ENCODE measurements around the gene FGF22.

The FGF22 gene

GRCh38 chr19:681029-682019 is 41.6 kb downstream of the FGF22 start:
- DNase-seq, result peak; percentile 85

- DNase-seq, result no peak
Observed at GRCh38 chr19:682678-683320, 43.1 kb downstream of the FGF22 start.

GRCh38 chr19:685454-685931 is 45.8 kb downstream of the FGF22 start:
- DNase-seq, result no peak

GRCh38 chr19:686589-687297 is 47.1 kb downstream of the FGF22 start:
- no peak for DNase-seq

GRCh38 chr19:687569-688166 is 48.0 kb downstream of the FGF22 start:
- no peak for DNase-seq

GRCh38 chr19:688214-688613 is 48.5 kb downstream of the FGF22 start:
- no peak for DNase-seq

GRCh38 chr19:688992-689391 is 49.3 kb downstream of the FGF22 start:
- DNase-seq, result no peak

- DNase-seq, result no peak
Observed at GRCh38 chr19:690203-690602, 50.5 kb downstream of the FGF22 start.

Data from 8988T (cell line).